Spinal cord (tissue), 10 donors: Measurements from ENCODE around the gene PDIA2. TPM values are rescaled to one million over a fixed set of nuclear protein-coding genes. Genes with fewer than 3 reads are reported as not detected.
A peak's percentile ranks its signal among the peaks of the same experiment; 100 is the strongest.

Experiments used
- DNase-seq, 6 donors: peaks; one replicate each; pipeline versions ENCODE4 v3.0.0 to v3.0.0-alpha.2; 2013 to 2015; ENCODE audit warnings: low spot score in 6 of 6, low read depth in 4 of 6
- H3K27ac ChIP-seq: one replicate; pipeline ENCODE4 v1.5.1; 2013; ENCODE audit warnings: low read depth, low read length, control low read depth
- H3K27me3 ChIP-seq: one replicate; pipeline ENCODE4 v1.6.1; 2013; ENCODE audit warnings: low read length; ENCODE audit not compliant: control insufficient read depth, insufficient read depth
- H3K36me3 ChIP-seq: one replicate; pipeline ENCODE4 v1.6.1; 2013; ENCODE audit warnings: low read length; ENCODE audit not compliant: control insufficient read depth, insufficient read depth
- H3K4me1 ChIP-seq: one replicate; pipeline ENCODE4 v1.6.1; 2013; ENCODE audit warnings: low read length; ENCODE audit not compliant: control insufficient read depth, insufficient read depth
- H3K4me3 ChIP-seq: one replicate; pipeline ENCODE4 v1.5.1; 2013; ENCODE audit warnings: low read depth, low read length, control low read depth
- H3K9me3 ChIP-seq: one replicate; pipeline ENCODE4 v1.6.1; 2013; ENCODE audit warnings: low read length; ENCODE audit not compliant: control insufficient read depth, insufficient read depth
- WGBS: methylation state at CpG from one replicate; pipeline ENCODE4 v1.1.5; 2013; ENCODE audit warnings: missing lambda C conversion rate; ENCODE audit not compliant: insufficient coverage; 5-methylcytosine and 5-hydroxymethylcytosine counted together
- polyA plus RNA-seq, 2 donors: library from polyadenylated mRNA; unstranded; fragments of 120-200 nt; gene quantifications; one replicate each; pipeline ENCODE4 v1.2.1, GENCODE V29; 2013; ENCODE audit not compliant: insufficient read length in 2 of 2
- total RNA-seq, 2 donors: library from RNA; depleted of rRNA in 1 of 2; stranded (reverse); fragments of 120-200 nt in 1 of 2; fragments of >200 nt in 1 of 2; gene quantifications; one replicate each; pipeline versions ENCODE4 v1.2.3 to v1.2.4, GENCODE V29; 2013 to 2014
- donor health status: healthy.

The PDIA2 gene
- total and polyA plus RNA-seq, 4 donors = 8.0 to 38.4 (median 23.8) TPM

DNA sequence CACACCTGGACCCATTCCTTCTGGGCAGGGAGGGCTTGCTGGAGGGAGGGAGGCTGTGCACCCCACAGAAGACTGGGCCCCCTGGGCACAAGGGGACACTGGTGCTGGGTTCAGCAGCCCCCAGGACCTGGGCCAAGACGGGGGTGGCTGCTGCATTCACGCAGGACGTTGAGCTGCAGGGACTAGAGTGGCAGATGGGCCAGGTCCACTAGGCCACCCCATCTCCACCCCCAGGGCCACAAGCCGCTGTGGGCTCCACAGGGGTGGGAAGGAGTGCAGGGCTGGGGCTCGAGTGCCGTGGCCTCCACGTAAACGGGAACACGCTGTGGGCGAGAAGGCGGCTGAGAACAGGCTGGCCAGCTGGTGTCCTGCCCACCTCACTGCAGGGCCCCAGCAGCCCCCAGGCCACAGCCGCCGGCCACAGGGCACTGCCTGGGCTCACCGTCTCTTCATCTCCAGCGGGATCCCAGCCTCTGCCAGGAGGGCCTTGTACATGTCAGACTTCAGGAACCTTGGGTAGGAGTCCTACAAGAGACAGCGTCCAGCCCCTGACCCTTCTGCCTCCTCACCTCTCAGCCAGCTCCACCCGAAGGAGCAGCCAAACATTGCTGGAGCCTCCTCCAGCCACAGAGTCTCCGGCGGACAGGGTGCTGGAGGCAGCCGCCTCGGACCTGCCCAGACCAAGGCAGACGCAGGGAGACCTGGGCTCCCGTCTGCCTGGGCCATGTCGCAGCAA is 13.7 kb upstream of the PDIA2 start:
- Histone ChIP-seq H3K27me3 (no peaks in the 10 kb centered on the region), H3K4me3 (no peak overlapping the region), H3K27ac (no peak overlapping the region), H3K4me1 (peaks cover under 1% of the 10 kb centered on the region), H3K36me3 (peaks cover 79% of the 10 kb centered on the region), H3K9me3 (no peaks in the 10 kb centered on the region)
- WGBS = 85% methylated on average over 21 of the region's 24 CpGs
- DNase-seq = no peak

DNA sequence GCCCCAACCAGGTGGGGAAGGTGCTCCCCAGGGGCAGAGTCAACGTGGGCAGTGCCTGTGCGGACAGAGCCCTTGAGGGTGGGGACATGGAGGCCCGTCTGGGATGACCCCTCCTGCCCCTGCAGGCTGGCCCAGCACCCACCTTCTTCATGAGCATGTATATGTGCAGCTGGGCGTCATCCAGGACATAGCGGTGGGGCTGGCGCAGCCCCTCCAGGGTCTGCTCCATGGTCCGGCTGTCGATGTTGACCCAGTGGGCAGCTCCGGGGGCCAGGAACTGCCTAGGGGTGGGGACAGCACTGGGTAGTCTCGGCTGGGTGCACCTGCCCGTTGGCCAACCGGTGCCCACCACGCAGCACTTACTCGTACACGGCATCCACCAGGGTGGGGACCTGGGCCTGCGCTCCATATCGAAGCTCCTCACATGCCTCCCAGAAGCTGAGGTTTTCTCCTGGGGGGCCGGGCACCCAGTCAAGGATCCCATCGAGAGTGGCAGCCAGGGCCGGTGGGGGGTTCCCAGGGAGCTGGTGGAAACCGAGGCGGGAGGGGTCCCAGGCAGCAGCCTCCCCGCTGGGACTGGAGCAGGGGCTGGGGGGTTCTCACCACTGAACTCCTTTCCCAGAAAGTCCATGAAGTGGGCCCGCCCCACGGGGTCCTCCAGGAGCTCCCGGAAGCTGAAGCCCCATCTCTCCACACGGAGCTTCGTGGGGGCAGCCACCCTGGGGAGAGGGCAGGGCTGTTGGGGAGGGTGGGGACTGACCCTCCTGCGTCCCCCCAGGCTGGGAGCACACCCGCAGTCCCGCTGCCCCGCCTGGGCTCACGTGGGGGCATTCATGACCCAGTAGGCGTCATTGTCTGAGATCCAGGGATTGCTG is 12.3 kb upstream of the PDIA2 start:
- no peak overlapping the region for H3K4me3 ChIP-seq
- peaks cover 5% of the 10 kb centered on the region for H3K27me3 ChIP-seq
- WGBS = 87% methylated on average over 29 of the region's 34 CpGs
- no peaks in the 10 kb centered on the region for H3K9me3 ChIP-seq
- no peak for DNase-seq
- peaks cover 65% of the 10 kb centered on the region for H3K36me3 ChIP-seq
- no peak overlapping the region for H3K27ac ChIP-seq
- peaks cover 13% of the 10 kb centered on the region for H3K4me1 ChIP-seq

DNA sequence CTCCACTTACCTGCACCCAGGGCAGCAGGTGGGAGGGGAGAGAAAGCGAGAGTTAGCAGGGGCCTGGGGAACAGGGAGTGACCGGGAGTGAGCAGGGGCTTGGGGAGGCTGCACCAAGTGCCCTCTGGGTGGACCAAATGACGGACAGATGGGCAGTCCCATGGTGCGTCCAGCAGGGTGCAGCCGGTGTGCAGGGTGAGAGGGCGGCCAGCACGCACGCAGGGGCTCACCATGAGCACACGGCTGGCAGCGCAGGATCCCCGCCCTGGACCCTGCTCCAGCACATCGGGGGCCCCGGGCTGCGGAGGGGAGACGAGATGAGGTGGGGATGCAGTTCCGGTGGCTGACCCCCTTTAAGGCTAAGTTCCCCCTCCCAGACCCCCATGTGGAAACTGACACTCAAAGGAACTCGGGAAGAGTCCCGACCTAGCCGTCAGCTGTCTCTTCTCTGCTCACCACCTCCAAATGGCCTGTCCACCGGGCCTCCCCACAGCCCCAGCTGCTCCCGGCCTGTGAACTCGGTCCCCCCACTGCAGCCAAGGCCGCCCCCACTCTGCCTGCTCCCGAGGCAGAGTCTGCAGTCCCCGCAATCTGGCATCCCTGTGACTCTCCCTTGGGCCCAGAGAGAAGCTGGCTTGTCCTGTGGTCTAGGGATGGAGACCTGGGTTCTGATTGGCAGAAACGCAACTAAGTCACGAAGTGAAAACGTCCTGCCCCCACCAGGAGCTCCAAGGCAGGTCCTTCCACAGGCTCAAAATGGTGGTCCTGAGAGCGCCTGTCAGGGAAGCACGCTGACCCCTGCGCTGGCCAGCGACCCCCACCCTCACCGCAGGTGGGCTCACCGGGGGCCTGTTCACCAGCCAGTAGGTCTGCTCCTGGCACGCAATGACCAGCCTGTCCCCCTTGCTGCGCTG is 10.1 kb upstream of the PDIA2 start:
- Histone ChIP-seq H3K27me3 (peaks cover 12% of the 10 kb centered on the region), H3K4me1 (peaks cover 21% of the 10 kb centered on the region), H3K9me3 (no peaks in the 10 kb centered on the region), H3K36me3 (peaks cover 49% of the 10 kb centered on the region), H3K4me3 (no peak overlapping the region), H3K27ac (no peak overlapping the region)
- no peak for DNase-seq
- 64% methylated on average over 27 of the region's 36 CpGs for WGBS

DNA sequence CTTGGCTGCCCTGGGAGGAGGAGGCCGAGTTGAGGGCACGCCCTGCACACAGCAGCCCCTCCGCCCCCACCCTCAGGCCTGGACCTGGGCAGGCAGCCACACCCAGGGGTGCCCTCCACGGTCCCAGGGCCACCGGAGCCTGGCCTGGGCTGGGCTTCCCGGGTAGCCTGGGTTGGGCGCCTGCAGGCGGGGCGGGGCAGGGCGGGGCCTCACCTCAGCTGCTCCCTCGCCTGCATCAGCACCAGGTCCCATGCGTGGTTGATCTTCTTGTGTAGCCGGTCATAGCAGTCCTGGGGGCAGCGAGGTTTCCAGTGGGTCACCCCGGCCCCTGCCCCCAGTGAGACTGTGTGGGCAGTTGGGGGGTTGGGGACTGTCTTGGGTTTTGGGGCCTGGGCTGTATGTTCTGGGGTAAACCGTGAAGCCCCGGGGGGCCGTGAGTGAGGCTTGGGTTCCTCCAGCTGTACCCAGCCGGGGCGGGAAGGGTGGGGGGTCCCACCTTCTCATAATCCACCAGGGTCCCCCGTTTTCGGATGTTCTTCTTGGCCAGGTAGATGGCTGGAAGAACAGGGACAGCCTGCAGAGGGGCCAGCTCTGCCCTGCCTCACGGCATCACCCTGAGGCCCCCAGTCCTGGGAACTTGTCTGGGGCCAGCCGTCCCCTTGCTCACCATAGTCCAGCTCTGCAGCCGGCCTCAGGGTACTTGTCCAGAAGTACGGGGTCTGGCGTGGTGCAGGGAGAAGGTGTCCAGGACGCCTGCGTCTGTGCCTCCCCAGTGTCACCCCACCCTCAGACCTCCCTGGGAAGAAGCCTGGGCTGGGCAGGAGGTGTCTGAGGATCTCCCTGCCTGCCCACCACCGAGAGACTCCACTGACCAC is 9.2 kb upstream of the PDIA2 start:
- WGBS = 80% methylated on average over 24 of the region's 30 CpGs
- Histone ChIP-seq H3K27me3 (peaks cover 12% of the 10 kb centered on the region), H3K36me3 (peaks cover 44% of the 10 kb centered on the region), H3K4me1 (peaks cover 21% of the 10 kb centered on the region), H3K9me3 (no peaks in the 10 kb centered on the region), H3K27ac (no peak overlapping the region), H3K4me3 (no peak overlapping the region)
- no peak for DNase-seq

DNA sequence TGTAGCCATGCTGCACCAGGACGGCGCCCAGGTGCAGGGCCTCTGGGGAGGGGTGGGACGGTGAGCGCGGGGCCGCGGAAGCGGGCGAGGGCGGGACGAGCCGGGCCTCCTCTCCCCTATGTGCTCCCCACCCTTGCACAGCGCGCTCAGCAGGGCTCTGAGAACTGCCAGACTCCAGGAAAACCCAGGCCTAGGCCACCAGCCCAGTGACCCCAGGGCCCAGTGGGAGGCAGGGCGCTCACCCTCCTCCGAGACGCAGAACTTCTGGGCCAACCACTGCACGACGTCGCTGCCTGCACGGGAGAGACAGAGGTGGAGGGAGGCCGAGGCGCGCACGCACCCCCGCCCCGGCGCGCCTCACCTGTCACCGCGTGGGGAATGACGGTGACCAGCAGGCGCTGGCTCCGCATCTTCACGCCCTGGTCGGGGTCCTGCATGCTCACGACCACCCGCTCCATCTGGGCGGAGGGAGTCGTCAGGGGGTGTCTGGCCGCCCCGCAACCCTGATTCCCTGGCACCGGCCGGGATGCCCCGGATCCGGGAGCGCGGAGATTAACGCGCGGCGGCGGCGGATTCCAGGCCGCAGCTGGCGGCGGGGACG is 7.8 kb upstream of the PDIA2 start:
- peak in 2 of 6 donors; percentile 36 to 68 for DNase-seq
- H3K4me3 ChIP-seq = peak overlapping the region; percentile 22
- H3K27me3 ChIP-seq = peaks cover 18% of the 10 kb centered on the region
- peaks cover 25% of the 10 kb centered on the region for H3K4me1 ChIP-seq
- H3K36me3 ChIP-seq = peaks cover 31% of the 10 kb centered on the region
- H3K9me3 ChIP-seq = no peaks in the 10 kb centered on the region
- no peak overlapping the region for H3K27ac ChIP-seq
- WGBS = under 1% methylated on average over 47 of the region's 58 CpGs

DNA sequence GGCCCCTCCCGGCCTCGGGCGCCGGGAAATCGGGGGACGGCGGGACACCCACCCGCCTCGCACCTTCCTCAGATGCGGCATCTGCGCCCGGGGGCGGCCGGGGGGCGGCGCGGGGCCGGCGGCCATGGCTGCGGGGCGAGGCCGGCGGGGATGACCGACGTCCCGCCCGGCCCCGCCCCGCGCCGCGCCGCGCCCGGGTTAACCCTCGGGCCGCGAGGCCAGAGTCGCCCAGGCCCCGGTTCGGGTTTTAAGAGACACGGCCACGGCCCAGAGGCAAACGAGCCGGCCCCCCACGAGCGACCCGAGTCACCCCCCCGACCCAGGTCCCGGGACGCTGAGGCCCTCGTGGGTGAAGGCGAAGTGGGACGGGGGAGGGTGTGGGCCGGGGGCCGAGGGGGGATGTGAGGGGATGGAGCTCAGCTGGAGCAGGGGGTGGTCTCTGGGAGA is 7.2 kb upstream of the PDIA2 start, which contains the start of gene RGS11:
TSS of gene RGS11 (minus strand) at position 159 of the 447 bp plus-strand sequence. CDS start at position 126, 33 bp downstream.
- H3K27me3 ChIP-seq = peaks cover 20% of the 10 kb centered on the region
- H3K27ac ChIP-seq = no peak within 1 kb of the TSS
- under 1% methylated on average over 56 of the region's 56 CpGs for WGBS

DNA sequence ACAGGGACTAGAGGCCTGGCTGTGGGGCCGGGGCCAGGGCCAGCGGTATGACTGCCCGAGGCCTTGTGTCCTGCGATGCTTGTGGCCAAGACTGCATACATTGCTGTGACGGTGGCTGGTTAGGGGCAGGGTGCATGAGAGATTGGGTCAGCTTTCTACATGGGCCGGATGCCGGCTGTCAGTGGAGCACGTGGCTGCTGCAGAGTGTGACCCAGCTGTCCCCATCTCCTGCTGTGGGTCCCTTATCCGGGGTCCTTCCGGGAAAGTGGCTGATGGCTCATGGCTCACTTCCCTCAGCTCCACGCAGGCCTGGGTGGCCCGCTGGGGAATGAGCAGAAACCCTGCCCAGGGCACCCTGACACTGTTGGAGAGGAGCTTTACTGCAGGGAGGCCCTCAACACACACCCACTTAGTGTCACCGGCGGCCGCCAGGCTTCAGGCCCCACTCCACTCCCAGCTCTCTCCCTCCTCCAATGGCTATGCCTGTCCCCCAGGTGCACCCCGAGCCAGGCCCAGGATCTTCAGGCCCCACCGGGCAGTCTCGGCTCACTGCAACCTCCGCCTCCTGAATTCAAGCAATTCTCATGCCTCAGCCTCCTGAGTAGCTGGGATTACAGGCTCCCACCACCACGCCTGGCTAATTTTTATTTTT is 6.4 kb upstream of the PDIA2 start:
- Histone ChIP-seq H3K27me3 (peaks cover 27% of the 10 kb centered on the region), H3K4me1 (peaks cover 34% of the 10 kb centered on the region), H3K9me3 (no peaks in the 10 kb centered on the region), H3K36me3 (peaks cover 18% of the 10 kb centered on the region), H3K27ac (no peak overlapping the region), H3K4me3 (no peak overlapping the region)
- no peak for DNase-seq
- 64% methylated on average over 16 of the region's 20 CpGs for WGBS

More for the DNA sequence above, 7.2 kb upstream of the PDIA2 start, which contains the start of gene RGS11:
- peaks cover 24% of the 10 kb centered on the region for H3K36me3 ChIP-seq
- peak within 1 kb of the TSS; percentile 22 for H3K4me3 ChIP-seq
- peaks cover 26% of the 10 kb centered on the region for H3K4me1 ChIP-seq
- H3K9me3 ChIP-seq = no peaks in the 10 kb centered on the region
- no peak for DNase-seq

DNA sequence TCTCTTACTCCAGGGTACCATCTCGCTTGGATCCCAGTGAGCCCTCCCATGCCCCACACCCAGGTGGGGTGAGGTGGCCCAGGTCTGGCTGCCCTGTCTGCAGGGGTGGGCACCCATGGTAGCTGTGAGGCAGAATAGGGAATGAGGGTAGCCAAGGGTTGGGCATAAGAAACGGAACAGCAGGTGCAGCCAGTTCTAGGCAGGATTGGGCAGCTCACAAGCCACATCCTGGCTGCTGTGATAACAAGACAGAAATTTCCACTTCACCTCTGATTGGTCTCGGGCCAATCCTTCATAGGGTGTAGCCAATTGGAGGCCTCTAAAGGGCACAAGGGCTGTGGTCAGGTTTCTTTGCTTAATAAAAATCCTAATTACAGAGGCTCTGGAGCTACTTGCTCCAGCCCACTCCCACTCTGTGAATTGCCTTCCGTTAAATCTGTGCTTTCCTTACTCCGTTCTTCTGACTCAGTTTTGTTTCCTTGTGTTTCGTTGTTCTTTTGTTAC is 4.0 kb upstream of the PDIA2 start:
- Histone ChIP-seq H3K4me1 (peaks cover 39% of the 10 kb centered on the region), H3K27ac (no peak overlapping the region), H3K27me3 (peaks cover 34% of the 10 kb centered on the region), H3K36me3 (peaks cover 18% of the 10 kb centered on the region), H3K9me3 (no peaks in the 10 kb centered on the region), H3K4me3 (no peak overlapping the region)
- peak in 3 of 6 donors; percentile 12 to 44 (median 27) for DNase-seq
- 60% methylated on average over 2 of the region's 6 CpGs for WGBS
